ENCODE data around the gene WNT3. TPM values are rescaled to one million over a fixed set of nuclear protein-coding genes. Genes with fewer than 3 reads are reported as not detected.
A peak's percentile ranks its signal among the peaks of the same experiment; 100 is the strongest.

WNT3 gene
- total and polyA plus RNA-seq, 2 donors (not counting 1 experiment from before 2014, with no cell fraction given): 0.86 to 1.4 TPM

- WGBS (ENCODE audit: insufficient coverage): 61% methylated on average over 7 of the region's 8 CpGs
- H3K9ac ChIP-seq (ENCODE audit: low read length): no peak overlapping the region
- DNase-seq: no peak
- no peaks in the 10 kb centered on the region for H3K36me3 ChIP-seq (replicated peaks in 1 of 2; ENCODE audit: control extremely low read depth in 1 of 2, control insufficient read depth in 1 of 2, extremely low read depth in 1 of 2, insufficient read depth in 2 of 2, low read length in 1 of 2)
- H3K4me3 ChIP-seq (ENCODE audit: control extremely low read depth in 1 of 5, extremely low read depth in 1 of 5, insufficient read depth in 1 of 5, low read depth in 2 of 5, low read length in 4 of 5): no peak overlapping the region
- ChIA-PET CTCF (no interaction called here), POLR2A (no interaction called here)
- no peak for ATAC-seq (ENCODE audit: low read depth)
- intact Hi-C loops (cut with micrococcal nuclease): no loop called here
- no peaks in the 10 kb centered on the region for H4K20me1 ChIP-seq (ENCODE audit: control insufficient read depth, insufficient read depth, low read length, poor library complexity, severe bottlenecking)
- Mint-ChIP-seq H3K9me3 (ENCODE audit: insufficient read depth) (peaks cover 6% of the 10 kb centered on the region), H3K4me3 (no peak overlapping the region), H3K27me3 (peaks cover 64% of the 10 kb centered on the region), H3K4me1 (peaks cover 18% of the 10 kb centered on the region), H3K27ac (no peak overlapping the region)
- H3K79me2 ChIP-seq (ENCODE audit: control insufficient read depth, insufficient read depth, low read length): no peaks in the 10 kb centered on the region
- TF ChIP-seq EZH2 (IDR thresholded peaks at IDR 0.05; ENCODE audit: borderline replicate concordance, insufficient read depth, low read depth, low read length, poor library complexity, severe bottlenecking) (no peak), CTCF (IDR thresholded peaks at IDR 0.05) (no peak)
- peaks cover 13 to 16% of the 10 kb centered on the region in 2 donors for H3K4me1 ChIP-seq (ENCODE audit: control insufficient read depth in 2 of 2, insufficient read depth in 2 of 2, low read length in 2 of 2)
- H3K9me3 ChIP-seq (ENCODE audit: control extremely low read depth in 1 of 3, control insufficient read depth in 2 of 3, insufficient read depth in 1 of 3, low read length in 2 of 3): peaks cover 0 to 13% (median 5%) of the 10 kb centered on the region in 3 donors
- no peak overlapping the region for H3K4me2 ChIP-seq (replicated peaks; ENCODE audit: low read depth, low read length, poor library complexity, severe bottlenecking)
- H3K27me3 ChIP-seq (replicated peaks in 1 of 4; ENCODE audit: control extremely low read depth in 1 of 4, control insufficient read depth in 3 of 4, insufficient read depth in 4 of 4, low read length in 3 of 4): peaks cover 0 to 69% (median 26%) of the 10 kb centered on the region in 4 experiments
- no peak overlapping the region for H2AFZ ChIP-seq (ENCODE audit: insufficient read depth, low read depth, low read length, poor library complexity, severe bottlenecking)
- no peak overlapping the region for H3K27ac ChIP-seq (ENCODE audit: low read length in 2 of 2)
These were observed 29.0 kb upstream of the WNT3 start for GRCh38 chr17:46847204-46848191.

GRCh38 chr17:46842835-46843234, 24.3 kb upstream of the WNT3 start:
- Histone ChIP-seq H3K36me3 (replicated peaks in 1 of 2; ENCODE audit: control extremely low read depth in 1 of 2, control insufficient read depth in 1 of 2, extremely low read depth in 1 of 2, insufficient read depth in 2 of 2, low read length in 1 of 2) (no peaks in the 10 kb centered on the region), H3K9ac (ENCODE audit: low read length) (no peak overlapping the region), H3K9me3 (ENCODE audit: control extremely low read depth in 1 of 3, control insufficient read depth in 2 of 3, insufficient read depth in 1 of 3, low read length in 2 of 3) (peaks cover 0 to 23% (median 14%) of the 10 kb centered on the region in 3 donors), H3K4me2 (replicated peaks; ENCODE audit: low read depth, low read length, poor library complexity, severe bottlenecking) (no peak overlapping the region), H3K79me2 (ENCODE audit: control insufficient read depth, insufficient read depth, low read length) (no peaks in the 10 kb centered on the region), H4K20me1 (ENCODE audit: control insufficient read depth, insufficient read depth, low read length, poor library complexity, severe bottlenecking) (no peaks in the 10 kb centered on the region), H3K27ac (ENCODE audit: low read length in 2 of 2) (no peak overlapping the region), H3K4me3 (ENCODE audit: control extremely low read depth in 1 of 5, extremely low read depth in 1 of 5, insufficient read depth in 1 of 5, low read depth in 2 of 5, low read length in 4 of 5) (no peak overlapping the region), H3K27me3 (replicated peaks in 1 of 4; ENCODE audit: control extremely low read depth in 1 of 4, control insufficient read depth in 3 of 4, insufficient read depth in 4 of 4, low read length in 3 of 4) (peaks cover 0 to 48% (median 19%) of the 10 kb centered on the region in 4 experiments), H3K4me1 (ENCODE audit: control insufficient read depth in 2 of 2, insufficient read depth in 2 of 2, low read length in 2 of 2) (peaks cover 3 to 13% of the 10 kb centered on the region in 2 donors), H2AFZ (ENCODE audit: insufficient read depth, low read depth, low read length, poor library complexity, severe bottlenecking) (no peak overlapping the region)
- ATAC-seq (ENCODE audit: low read depth) (no peak), DNase-seq (peak; percentile 29)
- ChIA-PET CTCF (interaction anchor here (0.6 to 1.9 kb wide), 4 partner anchors 16 to 158 kb away, joined by 3 to 6 read pairs (median 4); no protein-coding TSS in a partner anchor), POLR2A (no interaction called here)
- Mint-ChIP-seq H3K4me3 (no peak overlapping the region), H3K9me3 (ENCODE audit: insufficient read depth) (peaks cover 9% of the 10 kb centered on the region), H3K4me1 (peaks cover 5% of the 10 kb centered on the region), H3K27ac (no peak overlapping the region), H3K27me3 (peaks cover 45% of the 10 kb centered on the region)
- TF ChIP-seq CTCF (IDR thresholded peaks at IDR 0.05) (peak; percentile 43), EZH2 (IDR thresholded peaks at IDR 0.05; ENCODE audit: borderline replicate concordance, insufficient read depth, low read depth, low read length, poor library complexity, severe bottlenecking) (no peak)
- 100% methylated on average over 2 of the region's 3 CpGs for WGBS (ENCODE audit: insufficient coverage)
- intact Hi-C loops (cut with micrococcal nuclease): loop anchor here (5.0 kb wide), 1 partner anchor 99 kb away; no protein-coding TSS in a partner anchor
